ENCODE results near the gene SGCD. TPM values are rescaled to one million over a fixed set of nuclear protein-coding genes. Genes with fewer than 3 reads are reported as not detected.

Gene SGCD
- total RNA-seq, 1 donor = 11.7 TPM

GRCh38 chr5:156385416-156385815 is 58.5 kb downstream of the SGCD start:
- TF ChIP-seq CTCF (IDR thresholded peaks at IDR 0.05; ENCODE audit: insufficient read depth, low read length) = no peak

GRCh38 chr5:156386976-156387375 is 60.0 kb downstream of the SGCD start:
- no peak for TF ChIP-seq CTCF (IDR thresholded peaks at IDR 0.05; ENCODE audit: insufficient read depth, low read length)
- no peak for DNase-seq (ENCODE audit: low read depth)
- H3K4me3 ChIP-seq (ENCODE audit: low read depth, low read length) = no peak overlapping the region

More at GRCh38 chr5:156385416-156385815, 58.5 kb downstream of the SGCD start:
- DNase-seq (ENCODE audit: low read depth) = no peak
- no peak overlapping the region for H3K4me3 ChIP-seq (ENCODE audit: low read depth, low read length)

GRCh38 chr5:156387391-156387790 is 60.4 kb downstream of the SGCD start:
- TF ChIP-seq CTCF (IDR thresholded peaks at IDR 0.05; ENCODE audit: insufficient read depth, low read length) = no peak
- no peak for DNase-seq (ENCODE audit: low read depth)

GRCh38 chr5:156388233-156388632 is 61.3 kb downstream of the SGCD start:
- TF ChIP-seq CTCF (IDR thresholded peaks at IDR 0.05; ENCODE audit: insufficient read depth, low read length) = no peak
- H3K4me3 ChIP-seq (ENCODE audit: low read depth, low read length) = no peak overlapping the region
- DNase-seq (ENCODE audit: low read depth) = no peak

More at GRCh38 chr5:156387391-156387790, 60.4 kb downstream of the SGCD start:
- no peak overlapping the region for H3K4me3 ChIP-seq (ENCODE audit: low read depth, low read length)

GRCh38 chr5:156391139-156391538 is 64.2 kb downstream of the SGCD start:
- no peak overlapping the region for H3K4me3 ChIP-seq (ENCODE audit: low read depth, low read length)
- TF ChIP-seq CTCF (IDR thresholded peaks at IDR 0.05; ENCODE audit: insufficient read depth, low read length) = no peak
- peak; percentile 68 for DNase-seq (ENCODE audit: low read depth)

- peak; percentile 15 for DNase-seq (ENCODE audit: low read depth)
- no peak overlapping the region for H3K4me3 ChIP-seq (ENCODE audit: low read depth, low read length)
- TF ChIP-seq CTCF (IDR thresholded peaks at IDR 0.05; ENCODE audit: insufficient read depth, low read length) = no peak
These were observed 67.0 kb downstream of the SGCD start for GRCh38 chr5:156393980-156394379.

- TF ChIP-seq CTCF (IDR thresholded peaks at IDR 0.05; ENCODE audit: insufficient read depth, low read length) = no peak
- H3K4me3 ChIP-seq (ENCODE audit: low read depth, low read length) = no peak overlapping the region
- peak; percentile 36 for DNase-seq (ENCODE audit: low read depth)
These were observed 67.8 kb downstream of the SGCD start for GRCh38 chr5:156394642-156395305.
